PC-3 (cell line): ENCODE data around the gene AP1S1. TPM values are rescaled to one million over a fixed set of nuclear protein-coding genes. Genes with fewer than 3 reads are reported as not detected.

ENCODE experiments used
- ATAC-seq: fragments of 200-7000 bp; cut with Tn5 transposase; 2 replicates; pipeline ENCODE4 v1.9.1; 2020; ENCODE audit warnings: mild to moderate bottlenecking, moderate library complexity
- BruUV-seq: library from RNA; stranded (reverse); fragments of 400-500 nt; replicated peaks from 2 replicates; lab custom pipeline; 2021; lab: Mats Ljungman, UMichigan
- CTCF ChIA-PET: fragments of 300-600 bp; sonication (Branson Sonifier 250); formaldehyde crosslinking; loops from one replicate; lab custom pipeline; 2022; ENCODE audit warnings: antibody characterized with exemption; lab: Charles Lee
- POLR2A ChIA-PET: fragments of 300-600 bp; sonication (Branson Sonifier 250); formaldehyde crosslinking; loops from one replicate; lab custom pipeline; 2022; ENCODE audit warnings: antibody characterized with exemption; ENCODE audit not compliant: unreplicated experiment; lab: Charles Lee
- DNase-seq: peaks from one replicate; pipeline ENCODE4 v3.0.0-alpha.2; 2015
- H2AFZ ChIP-seq: fragments of 300-600 bp; sonication (generic); 2 replicates; pipeline ENCODE4 v1.6.0; 2016; ENCODE audit warnings: antibody characterized with exemption, low read length
- H3F3A ChIP-seq: fragments of 300-600 bp; sonication (generic); one replicate; pipeline ENCODE4 v1.6.0; 2017; ENCODE audit warnings: antibody characterized with exemption, low read length, control low read depth, mild to moderate bottlenecking; ENCODE audit not compliant: unreplicated experiment
- H3K27ac ChIP-seq: fragments of 300-600 bp; sonication (generic); 2 replicates; pipeline ENCODE4 v1.5.1; 2016; ENCODE audit warnings: mild to moderate bottlenecking, low read length
- H3K27me3 ChIP-seq: fragments of 300-600 bp; sonication (generic); 2 replicates; pipeline ENCODE4 v1.6.1; 2016; ENCODE audit warnings: low read length, mixed read lengths
- H3K36me3 ChIP-seq: fragments of 300-600 bp; sonication (generic); 2 replicates; pipeline ENCODE4 v1.6.1; 2016; ENCODE audit warnings: low read depth, mixed run types, low read length, mixed read lengths
- H3K4me1 ChIP-seq: fragments of 300-600 bp; sonication (generic); 2 replicates; pipeline ENCODE4 v1.5.1; 2016; ENCODE audit warnings: low read length; ENCODE audit not compliant: insufficient read depth
- H3K4me2 ChIP-seq: fragments of 300-600 bp; sonication (generic); 2 replicates; pipeline ENCODE4 v1.6.0; 2016; ENCODE audit warnings: low read length
- H3K4me3 ChIP-seq: fragments of 300-600 bp; sonication (generic); 2 replicates; pipeline ENCODE4 v1.5.1; 2016; ENCODE audit warnings: mild to moderate bottlenecking, low read length, mixed read lengths
- H3K79me2 ChIP-seq: fragments of 300-600 bp; sonication (generic); 2 replicates; pipeline ENCODE4 v1.6.1; 2017; ENCODE audit warnings: low read length, mixed read lengths
- H3K9ac ChIP-seq: fragments of 300-600 bp; sonication (generic); 2 replicates; pipeline ENCODE4 v1.6.0; 2016; ENCODE audit warnings: mild to moderate bottlenecking, low read length
- H3K9me2 ChIP-seq: fragments of 300-600 bp; sonication (generic); replicated peaks from 2 replicates; pipeline ENCODE4 v1.6.1; 2016; ENCODE audit warnings: mixed run types, low read length, mixed read lengths
- H3K9me3 ChIP-seq: fragments of 300-600 bp; sonication (generic); 2 replicates; pipeline ENCODE4 v1.6.1; 2016; ENCODE audit warnings: low read length, mixed read lengths
- H4K20me1 ChIP-seq: fragments of 300-600 bp; sonication (generic); 2 replicates; pipeline ENCODE4 v1.6.1; 2016; ENCODE audit warnings: low read length, mixed read lengths
- EZH2 ChIP-seq: fragments of 300-600 bp; sonication (generic); IDR thresholded peaks from one replicate; pipeline ENCODE4 v1.6.1; 2017; ENCODE audit warnings: antibody characterized with exemption, mild to moderate bottlenecking, low read length; ENCODE audit not compliant: unreplicated experiment
- EZH2phosphoT487 ChIP-seq: fragments of 300-600 bp; sonication (generic); IDR thresholded peaks from 2 replicates; pipeline ENCODE4 v1.6.1; 2018; ENCODE audit warnings: mild to moderate bottlenecking, antibody characterized with exemption, low read length, borderline replicate concordance
- intact Hi-C: fragments of 100-400 bp; cut with micrococcal nuclease; formaldehyde crosslinking; loops from 2 replicates; pipeline ENCODE4 v1.9.0; 2023
- total RNA-seq: library from RNA; depleted of rRNA; stranded (reverse); fragments of >200 nt; gene quantifications from 2 replicates; pipeline ENCODE4 v1.2.3, GENCODE V29; 2014
- TF ChIP-seq, protein P1 (sequence below): fragments of 300-600 bp; sonication (generic); conservative IDR thresholded peaks from 2 replicates; pipeline ENCODE4 v1.5.1; 2017; ENCODE audit warnings: antibody characterized with exemption, low read depth, mild to moderate bottlenecking, low read length

AP1S1 gene
- total RNA-seq, 1 experiment from 2014 or later = 190 TPM

DNA sequence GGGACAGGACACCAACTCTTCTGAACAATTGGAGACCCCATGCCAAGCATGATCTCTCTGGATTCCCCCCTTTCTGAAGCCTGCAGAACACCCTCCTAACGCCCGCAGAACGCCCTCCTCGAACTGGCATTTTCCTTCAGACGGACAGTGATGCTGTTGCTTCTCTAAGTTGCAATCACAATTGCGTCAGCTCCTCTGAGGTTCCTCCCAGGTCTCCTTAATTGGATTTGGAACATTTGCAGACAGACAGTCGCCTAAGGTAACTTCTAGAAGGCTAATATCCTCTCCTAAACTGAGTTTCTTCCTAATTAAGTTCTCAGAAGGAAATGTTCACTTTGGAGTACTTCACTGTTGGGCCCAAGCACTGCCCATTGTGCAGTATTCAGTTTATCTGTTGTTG, 47.9 kb upstream of the AP1S1 start:
- Histone ChIP-seq H3K79me2 (no peaks in the 10 kb centered on the region), H3K4me2 (no peak overlapping the region), H2AFZ (no peak overlapping the region), H3K9ac (no peak overlapping the region), H3K27me3 (no peaks in the 10 kb centered on the region), H3K36me3 (no peaks in the 10 kb centered on the region), H3K4me3 (no peak overlapping the region), H3K27ac (no peak overlapping the region), H3K9me3 (no peaks in the 10 kb centered on the region), H3F3A (no peaks in the 10 kb centered on the region), H3K4me1 (peaks cover 22% of the 10 kb centered on the region), H3K9me2 (no peaks in the 10 kb centered on the region), H4K20me1 (no peaks in the 10 kb centered on the region)
- ChIA-PET POLR2A (no interaction called here), CTCF (no interaction called here)
- TF ChIP-seq EZH2phosphoT487 = no peak
- intact Hi-C loops = no loop called here
- no TSS peak for BruUV-seq
- ATAC-seq = no peak
- no peak for DNase-seq

DNA sequence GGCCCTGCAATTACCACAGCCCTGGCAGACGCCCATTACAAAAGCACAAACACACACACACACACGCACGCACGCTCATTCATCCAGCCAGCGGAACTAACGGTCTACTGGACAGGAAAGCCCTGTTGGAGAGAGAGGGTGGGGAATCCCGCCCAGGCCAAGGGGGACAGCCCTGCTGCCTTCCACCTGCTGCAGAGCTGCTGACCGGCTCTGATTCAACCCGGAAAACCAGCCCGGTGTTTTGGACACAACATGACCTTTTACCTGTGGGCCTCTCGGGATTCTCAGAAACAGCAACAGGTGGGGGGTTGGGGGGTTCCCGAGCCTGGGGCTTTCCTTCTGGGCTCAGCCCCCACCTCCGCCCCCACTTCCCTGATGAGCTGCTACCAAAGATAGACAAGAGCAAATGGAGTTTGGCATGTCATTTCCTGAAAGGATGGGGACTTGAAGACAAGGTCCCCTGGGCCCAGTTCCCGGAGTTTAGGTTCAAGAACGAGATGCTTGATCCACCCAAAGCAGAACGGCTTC, 45.9 kb upstream of the AP1S1 start:
- no peaks in the 10 kb centered on the region for H3K9me2 ChIP-seq
- peaks cover 16% of the 10 kb centered on the region for H3K4me1 ChIP-seq
- H3K4me3 ChIP-seq = no peak overlapping the region
- no peaks in the 10 kb centered on the region for H3K27me3 ChIP-seq
- peak overlapping the region; percentile 76 for H3K27ac ChIP-seq
- intact Hi-C loops = no loop called here
- no peaks in the 10 kb centered on the region for H4K20me1 ChIP-seq
- H3K79me2 ChIP-seq = no peaks in the 10 kb centered on the region
- H3K4me2 ChIP-seq = peak overlapping the region; percentile 29
- no peak overlapping the region for H3K9ac ChIP-seq
- no TSS peak for BruUV-seq
- DNase-seq (no peak), ATAC-seq (no peak)
- no peaks in the 10 kb centered on the region for H3K9me3 ChIP-seq
- no peak overlapping the region for H2AFZ ChIP-seq
- H3K36me3 ChIP-seq = no peaks in the 10 kb centered on the region
- ChIA-PET POLR2A (no interaction called here), CTCF (no interaction called here)
- no peaks in the 10 kb centered on the region for H3F3A ChIP-seq
- no peak for TF ChIP-seq EZH2
- TF ChIP-seq, protein P1, sequence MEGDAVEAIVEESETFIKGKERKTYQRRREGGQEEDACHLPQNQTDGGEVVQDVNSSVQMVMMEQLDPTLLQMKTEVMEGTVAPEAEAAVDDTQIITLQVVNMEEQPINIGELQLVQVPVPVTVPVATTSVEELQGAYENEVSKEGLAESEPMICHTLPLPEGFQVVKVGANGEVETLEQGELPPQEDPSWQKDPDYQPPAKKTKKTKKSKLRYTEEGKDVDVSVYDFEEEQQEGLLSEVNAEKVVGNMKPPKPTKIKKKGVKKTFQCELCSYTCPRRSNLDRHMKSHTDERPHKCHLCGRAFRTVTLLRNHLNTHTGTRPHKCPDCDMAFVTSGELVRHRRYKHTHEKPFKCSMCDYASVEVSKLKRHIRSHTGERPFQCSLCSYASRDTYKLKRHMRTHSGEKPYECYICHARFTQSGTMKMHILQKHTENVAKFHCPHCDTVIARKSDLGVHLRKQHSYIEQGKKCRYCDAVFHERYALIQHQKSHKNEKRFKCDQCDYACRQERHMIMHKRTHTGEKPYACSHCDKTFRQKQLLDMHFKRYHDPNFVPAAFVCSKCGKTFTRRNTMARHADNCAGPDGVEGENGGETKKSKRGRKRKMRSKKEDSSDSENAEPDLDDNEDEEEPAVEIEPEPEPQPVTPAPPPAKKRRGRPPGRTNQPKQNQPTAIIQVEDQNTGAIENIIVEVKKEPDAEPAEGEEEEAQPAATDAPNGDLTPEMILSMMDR = no peak
- no peak for TF ChIP-seq EZH2phosphoT487

DNA sequence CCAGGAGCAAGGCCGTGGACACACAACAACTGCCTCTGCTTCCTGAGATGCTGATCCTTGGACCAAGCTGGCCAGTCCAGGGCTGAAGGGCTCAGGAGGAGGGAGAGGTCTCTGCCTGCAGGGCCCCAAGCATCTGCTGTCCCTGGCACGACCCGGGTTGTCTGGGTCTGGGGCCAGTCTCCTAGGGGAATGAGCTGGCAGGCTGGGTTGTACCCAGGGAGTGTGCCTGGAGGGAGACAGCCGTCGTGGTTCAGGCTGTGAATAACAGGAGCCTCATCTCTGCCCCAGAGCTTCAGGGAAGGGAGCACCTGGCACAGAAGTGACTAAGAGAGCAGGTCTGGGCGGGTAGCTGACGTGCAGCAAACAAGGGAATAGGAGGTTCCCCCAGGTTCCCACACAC, 45.3 kb upstream of the AP1S1 start:
- no peak for TF ChIP-seq EZH2phosphoT487
- TF ChIP-seq, protein P1 = no peak
- no peak for TF ChIP-seq EZH2
- peak; percentile 91 for DNase-seq
- Histone ChIP-seq H3K9ac (peak overlapping the region; percentile 47), H3K27ac (peak overlapping the region; percentile 76), H3K36me3 (no peaks in the 10 kb centered on the region), H2AFZ (no peak overlapping the region), H4K20me1 (no peaks in the 10 kb centered on the region), H3F3A (no peaks in the 10 kb centered on the region), H3K27me3 (no peaks in the 10 kb centered on the region), H3K9me2 (no peaks in the 10 kb centered on the region), H3K9me3 (no peaks in the 10 kb centered on the region), H3K4me3 (no peak overlapping the region), H3K4me2 (peak overlapping the region; percentile 29), H3K4me1 (peaks cover 19% of the 10 kb centered on the region), H3K79me2 (no peaks in the 10 kb centered on the region)
- no TSS peak for BruUV-seq
- ChIA-PET POLR2A (interaction anchor here (0.5 to 0.7 kb wide), 3 partner anchors 9 to 68 kb away, joined by 3 read pairs; no protein-coding TSS in a partner anchor), CTCF (no interaction called here)
- ATAC-seq = peak; percentile 96
- intact Hi-C loops = no loop called here
